Islet precursor cell (in vitro differentiated cells): ENCODE measurements around the gene PLA2G2E.

Experiments used
- DNase-seq: peaks from one replicate; pipeline ENCODE4 v3.0.0-alpha.2; 2018

The PLA2G2E gene

DNA sequence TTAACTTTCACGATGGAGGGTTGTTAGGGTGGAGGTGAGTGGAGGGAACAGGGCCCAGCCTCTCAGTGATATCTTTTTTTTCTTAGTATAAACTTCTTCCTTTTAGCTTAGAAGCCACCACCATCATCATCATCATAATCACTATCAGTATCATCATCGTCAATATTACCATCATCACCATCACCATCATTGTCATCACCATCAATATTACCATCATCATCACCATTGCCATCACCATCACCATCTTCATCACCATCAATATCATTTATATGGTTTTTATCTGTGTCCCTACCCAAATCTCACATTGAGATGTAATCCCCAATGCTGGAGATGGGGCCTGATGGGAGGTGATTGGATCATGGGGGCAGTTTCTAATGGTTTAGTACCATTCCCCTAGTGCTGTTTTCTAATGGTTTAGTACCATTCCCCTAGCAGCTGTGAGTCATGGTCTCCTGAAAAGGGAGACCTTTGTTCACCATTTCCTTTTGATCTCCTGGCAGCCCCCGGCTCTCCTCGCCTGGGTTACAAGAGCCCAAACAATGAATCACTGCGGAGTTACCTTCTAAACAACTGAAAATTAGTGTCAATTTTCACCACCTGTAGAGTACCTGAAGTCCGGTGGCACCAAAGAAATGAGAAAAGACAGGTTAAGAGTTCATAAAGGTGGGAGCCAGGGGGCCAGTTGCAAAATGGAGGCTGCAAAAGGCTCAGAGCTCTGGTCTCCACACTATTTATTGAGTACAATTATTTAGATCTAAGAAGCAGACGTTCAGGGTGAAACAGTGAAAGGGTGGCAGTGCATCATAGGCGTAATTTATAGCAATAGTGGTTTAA is 3.1 kb upstream of the PLA2G2E start:
- DNase-seq: peak; percentile 80

DNA sequence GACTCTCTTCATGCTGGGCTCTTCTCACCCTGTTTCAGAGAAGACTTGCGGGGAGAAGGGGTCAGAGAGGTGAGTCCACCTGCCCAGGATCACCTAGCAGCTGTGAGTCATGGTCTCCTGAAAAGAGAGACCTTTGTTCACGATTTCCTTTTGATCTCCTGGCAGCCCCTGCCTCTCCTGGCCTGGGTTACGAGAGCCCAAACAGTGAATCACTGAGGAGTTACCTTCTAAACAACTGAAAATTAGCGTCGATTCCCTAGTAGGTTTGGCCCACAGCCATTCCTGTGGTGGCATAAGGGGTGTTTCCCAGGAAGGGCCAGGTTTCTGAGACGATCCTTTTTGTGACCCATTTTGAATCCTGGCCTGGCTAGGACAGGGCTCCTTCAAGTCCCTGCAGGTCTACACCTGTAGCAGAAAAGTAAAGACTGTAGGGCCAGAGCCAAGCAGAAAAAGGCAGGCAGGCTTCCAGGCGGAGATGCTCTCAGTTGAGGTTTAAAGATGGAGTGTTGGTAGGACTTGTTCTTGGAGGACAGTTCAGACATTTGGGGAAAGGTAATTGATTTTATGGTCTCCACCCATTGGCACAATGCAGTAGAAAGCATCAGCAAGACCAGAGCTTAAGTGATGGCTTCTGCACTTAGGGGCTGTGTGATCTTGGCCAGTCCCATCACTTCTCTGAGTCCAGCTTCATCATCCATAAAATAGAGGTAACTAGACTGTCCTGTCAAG is 2.1 kb upstream of the PLA2G2E start:
- DNase-seq: peak; percentile 92

DNA sequence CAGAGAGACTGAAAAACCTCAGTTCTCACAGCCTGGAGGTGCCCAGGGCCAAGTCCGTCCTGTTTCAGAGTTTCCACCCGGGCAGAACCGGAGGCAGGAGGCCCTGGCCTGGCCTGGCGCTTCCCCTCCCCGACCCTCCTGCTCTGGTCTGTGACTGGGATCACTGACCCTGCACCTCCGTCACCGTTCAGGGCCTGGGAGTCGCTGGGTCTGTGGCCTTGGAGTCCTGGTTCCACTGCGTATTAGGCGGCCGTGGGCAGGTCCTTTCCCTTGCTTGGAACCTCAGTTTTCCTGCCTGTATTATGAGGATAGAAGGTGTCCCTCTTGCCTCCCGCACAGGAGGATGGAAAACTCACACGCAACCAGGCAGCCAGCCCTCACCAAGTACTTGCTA is 533 bp upstream of the PLA2G2E start:
- no peak for DNase-seq

- DNase-seq: no peak
Measured at GRCh38 chr1:19922015-19922688, 1.3 kb downstream of the PLA2G2E start.

GRCh38 chr1:19921310-19921709 is 2.1 kb downstream of the PLA2G2E start:
- DNase-seq: no peak

- no peak for DNase-seq
Measured at GRCh38 chr1:19920132-19920710, 3.2 kb downstream of the PLA2G2E start.

DNA sequence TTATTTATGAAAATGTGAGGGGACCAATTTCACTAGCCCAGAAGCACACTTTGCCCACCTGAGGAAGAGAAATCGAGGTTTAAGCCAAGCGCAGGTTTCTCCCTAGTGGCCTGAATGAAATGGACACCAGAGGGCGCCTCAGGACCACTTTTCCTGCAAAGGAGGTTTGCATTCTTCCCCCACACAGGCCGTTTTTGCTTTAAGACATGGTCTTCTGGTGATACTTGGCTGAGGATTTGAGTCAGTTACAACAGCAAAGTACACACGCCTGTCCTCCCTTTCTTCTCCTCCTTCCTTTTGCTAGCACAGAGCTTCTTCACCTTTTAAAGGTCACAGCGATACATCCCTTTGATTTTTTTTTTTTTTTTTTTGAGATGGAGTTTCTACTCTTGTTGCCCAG is 5.4 kb downstream of the PLA2G2E start:
- DNase-seq: peak; percentile 85

- DNase-seq: no peak
Measured at GRCh38 chr1:19910650-19911049, 12.8 kb downstream of the PLA2G2E start.

- no peak for DNase-seq
Measured at GRCh38 chr1:19909971-19910370, 13.4 kb downstream of the PLA2G2E start.

DNA sequence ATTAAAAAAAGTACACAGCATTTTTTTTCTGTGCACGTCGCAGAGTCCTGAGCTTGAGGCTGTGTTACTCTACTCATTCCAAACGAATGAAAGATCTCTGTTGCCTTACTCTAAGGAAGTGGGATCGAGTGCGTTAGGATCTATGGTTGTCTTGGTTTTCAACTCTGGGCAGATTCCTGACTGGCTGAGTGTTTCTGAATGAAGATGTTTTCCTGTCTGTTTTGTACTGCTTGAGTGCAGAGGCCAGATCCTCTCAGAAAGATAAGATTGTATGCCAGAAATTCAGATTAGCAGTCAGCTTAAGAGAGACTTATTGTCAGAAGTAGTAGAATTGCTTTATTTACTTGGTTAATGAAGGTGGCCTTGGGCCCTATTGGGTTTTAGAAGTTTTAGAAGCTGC is 14.0 kb downstream of the PLA2G2E start:
- peak; percentile 55 for DNase-seq

- DNase-seq: peak; percentile 40
Measured at GRCh38 chr1:19907456-19907855, 16.0 kb downstream of the PLA2G2E start.

DNA sequence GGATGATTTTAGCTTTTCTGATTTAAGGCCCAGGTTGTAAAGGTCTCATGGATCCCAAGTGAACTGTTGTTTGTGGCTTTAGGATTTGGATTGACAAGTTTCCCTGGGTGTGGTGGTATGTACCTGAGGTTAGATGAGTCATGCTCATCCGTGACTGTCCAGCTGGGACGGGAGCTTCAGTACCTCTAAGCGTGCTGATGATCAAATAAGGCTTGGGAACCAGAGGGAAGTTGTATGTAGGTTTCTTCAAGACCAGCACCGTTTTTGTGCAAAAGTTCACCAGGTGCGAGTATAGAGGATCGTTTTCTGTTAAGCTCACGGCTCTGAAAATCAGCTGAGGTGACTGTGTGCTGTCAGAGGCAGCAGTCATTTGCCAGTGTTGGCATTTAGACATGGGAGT is 19.8 kb downstream of the PLA2G2E start:
- peak; percentile 69 for DNase-seq

DNA sequence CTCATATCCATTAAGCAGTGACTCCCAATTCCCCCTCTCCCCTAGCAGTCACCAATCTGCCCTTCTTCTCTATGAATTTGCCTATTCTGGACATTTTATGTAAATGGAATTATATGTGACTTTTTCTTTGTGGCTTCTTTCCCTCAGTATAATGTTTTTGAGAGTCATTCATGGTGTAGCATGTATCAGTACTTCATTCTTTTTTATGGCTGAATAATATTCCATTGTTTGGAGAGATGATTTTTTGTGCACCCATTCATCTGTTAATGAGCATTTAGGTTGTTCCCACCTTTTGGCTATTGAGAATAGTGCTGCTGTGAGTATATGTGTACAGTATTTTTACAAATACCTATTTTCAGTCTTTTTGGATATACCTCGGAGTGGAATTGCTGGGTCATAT is 21.8 kb downstream of the PLA2G2E start:
- no peak for DNase-seq

- DNase-seq: no peak
Measured at GRCh38 chr1:19894218-19894617, 29.2 kb downstream of the PLA2G2E start.

GRCh38 chr1:19893687-19894086 is 29.7 kb downstream of the PLA2G2E start:
- no peak for DNase-seq

- no peak for DNase-seq
Measured at GRCh38 chr1:19892628-19893168, 30.7 kb downstream of the PLA2G2E start.

DNA sequence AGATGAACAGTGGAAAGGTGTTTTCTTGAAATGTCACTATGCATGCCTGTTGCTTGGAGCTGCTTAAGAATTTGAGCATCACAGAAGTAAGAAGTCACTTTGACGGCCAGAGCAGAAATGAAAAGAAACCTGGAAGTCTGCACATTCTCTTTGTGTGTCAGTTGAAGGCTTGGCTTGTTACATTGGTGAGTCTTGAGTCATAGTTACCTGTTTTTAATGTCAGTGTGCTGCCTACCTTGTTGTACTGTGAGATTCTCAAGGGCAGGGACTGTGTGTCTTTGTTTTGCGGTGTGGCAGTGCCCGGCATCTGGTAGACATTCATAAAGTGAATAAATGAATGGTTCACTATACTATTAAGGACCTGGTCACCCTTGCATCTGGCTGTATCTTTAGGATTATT is 31.3 kb downstream of the PLA2G2E start:
- no peak for DNase-seq

GRCh38 chr1:19889656-19890055 is 33.8 kb downstream of the PLA2G2E start:
- no peak for DNase-seq

GRCh38 chr1:19888112-19888511 is 35.3 kb downstream of the PLA2G2E start:
- DNase-seq: no peak

DNA sequence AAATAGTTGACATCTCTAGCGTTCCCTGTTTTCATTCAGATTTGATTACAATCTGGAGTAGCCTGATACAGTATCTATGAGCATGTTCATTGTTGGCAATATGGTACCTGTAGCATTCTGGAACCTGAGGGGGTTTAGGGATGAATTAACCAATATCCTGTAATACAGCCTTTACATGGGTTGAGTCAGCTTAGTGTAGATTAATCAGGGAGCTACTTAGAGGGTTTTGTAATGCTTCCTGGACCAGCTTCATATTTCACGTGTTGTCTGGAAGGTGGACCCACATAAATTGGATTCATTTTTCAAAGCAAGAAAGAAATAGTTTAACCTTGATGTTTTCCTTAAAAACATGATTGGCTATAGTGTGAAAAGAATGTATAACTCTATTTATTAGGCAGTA is 37.6 kb downstream of the PLA2G2E start:
- DNase-seq: no peak

DNA sequence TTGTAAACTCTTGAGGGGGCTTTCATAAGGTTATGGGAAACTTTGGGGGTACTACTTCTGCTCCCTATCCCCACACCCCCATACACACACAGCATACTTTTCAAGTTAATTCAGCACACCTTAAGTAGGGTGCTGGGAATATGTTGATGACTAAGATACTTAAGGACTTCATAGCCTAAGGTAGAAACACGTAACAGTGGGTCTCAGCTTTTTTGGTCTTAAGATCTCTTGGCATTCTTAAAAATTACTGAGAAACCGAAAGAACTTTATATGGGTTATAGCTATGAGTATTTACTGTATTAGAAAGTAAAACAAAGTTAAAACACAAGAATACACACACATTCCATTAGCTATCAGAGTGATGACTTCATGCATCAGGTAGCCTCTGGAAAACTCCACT is 39.1 kb downstream of the PLA2G2E start:
- DNase-seq: no peak

- peak; percentile 99 for DNase-seq
Measured at GRCh38 chr1:19882111-19883071, 41.0 kb downstream of the PLA2G2E start, which contains the start of gene OTUD3. OTUD3 (plus strand) TSS chr1:19882395; CDS start chr1:19882514, 119 bp downstream.
